ENCODE results near the gene GAS1.

GRCh38 chr9:86903734-86904085 lies 43.6 kb downstream of the GAS1 start:
- TF ChIP-seq CTCF (IDR thresholded peaks at IDR 0.05 in 8 of 11, conservative IDR thresholded peaks at IDR 0.05 in 3 of 11) (no peak), POLR2A (IDR thresholded peaks at IDR 0.05) (no peak)

Measured in spleen (tissue), 7 donors.